WTC11 (cell line): ENCODE data around the gene GPC6. TPM values are rescaled to one million over a fixed set of nuclear protein-coding genes. Genes with fewer than 3 reads are reported as not detected.

Experiments used
- ATAC-seq: fragments of 200-7000 bp; cut with Tn5 transposase; 2 replicates; pipeline ENCODE4 v1.10.0; 2021; ENCODE audit warnings: mild to moderate bottlenecking, moderate library complexity
- CTCF ChIA-PET: fragments of 300-600 bp; sonication (Branson Sonifier 250); formaldehyde crosslinking; loops from one replicate; lab custom pipeline; 2021; ENCODE audit warnings: antibody characterized with exemption; lab: Charles Lee
- POLR2A ChIA-PET: fragments of 350-600 bp; sonication (Branson Sonifier 250); formaldehyde crosslinking; loops from one replicate; lab custom pipeline; 2021; ENCODE audit warnings: antibody characterized with exemption; lab: Charles Lee
- DNase-seq: peaks from one replicate; pipeline ENCODE4 v3.0.0; 2021; ENCODE audit warnings: low spot score
- H3K27ac Mint-ChIP-seq: 2 replicates; pipeline ENCODE4 v1.8.0; 2021; ENCODE audit warnings: mixed read lengths
- H3K27me3 Mint-ChIP-seq: 2 replicates; pipeline ENCODE4 v1.8.0; 2021; ENCODE audit warnings: low read depth, mild to moderate bottlenecking, moderate library complexity, mixed read lengths
- H3K36me3 Mint-ChIP-seq: 2 replicates; pipeline ENCODE4 v1.8.0; 2021; ENCODE audit warnings: mixed read lengths
- H3K4me1 Mint-ChIP-seq: 2 replicates; pipeline ENCODE4 v1.8.0; 2022; ENCODE audit warnings: mixed read lengths
- H3K4me3 Mint-ChIP-seq: 2 replicates; pipeline ENCODE4 v1.8.0; 2021; ENCODE audit warnings: mild to moderate bottlenecking, moderate library complexity, mixed read lengths
- H3K9me3 Mint-ChIP-seq: 2 replicates; pipeline ENCODE4 v1.8.0; 2021; ENCODE audit warnings: mixed read lengths
- ATF6 ChIP-seq: sonication (generic); formaldehyde crosslinking; IDR thresholded peaks from 2 replicates; pipeline ENCODE4 v1.8.1; 2023; ENCODE audit warnings: mild to moderate bottlenecking, missing genetic modification reagents
- CBFB ChIP-seq: sonication (generic); formaldehyde crosslinking; IDR thresholded peaks from 2 replicates; pipeline ENCODE4 v1.8.1; 2022; ENCODE audit warnings: mild to moderate bottlenecking, low read depth, missing genetic modification reagents
- CTCF ChIP-seq: fragments of 200-600 bp; IDR thresholded peaks from 2 replicates; pipeline ENCODE4 v1.8.0; 2022; ENCODE audit warnings: antibody characterized with exemption
- EMX1 ChIP-seq: fragments of 250-450 bp; sonication (Bioruptor Pico); IDR thresholded peaks from 2 replicates; pipeline ENCODE4 v1.8.0; 2021; ENCODE audit warnings: mild to moderate bottlenecking
- GABPB1 ChIP-seq: sonication (generic); formaldehyde crosslinking; IDR thresholded peaks from 2 replicates; pipeline ENCODE4 v1.8.1; 2023; ENCODE audit warnings: mild to moderate bottlenecking, missing genetic modification reagents
- GTF2I ChIP-seq: fragments of 250-450 bp; sonication (Bioruptor Pico); conservative IDR thresholded peaks from 2 replicates; pipeline ENCODE4 v1.4.0; 2021; ENCODE audit warnings: mild to moderate bottlenecking
- HMGA2 ChIP-seq: fragments of 250-450 bp; sonication (Bioruptor Pico); IDR thresholded peaks from 2 replicates; pipeline ENCODE4 v1.4.0; 2021; ENCODE audit warnings: mild to moderate bottlenecking, moderate library complexity
- HMGXB4 ChIP-seq: sonication (generic); formaldehyde crosslinking; IDR thresholded peaks from 2 replicates; pipeline ENCODE4 v1.8.1; 2023; ENCODE audit warnings: mild to moderate bottlenecking, moderate library complexity, missing genetic modification reagents
- NR1H2 ChIP-seq: sonication (generic); formaldehyde crosslinking; IDR thresholded peaks from 2 replicates; pipeline ENCODE4 v1.9.0; 2021; ENCODE audit warnings: mild to moderate bottlenecking, moderate library complexity, missing genetic modification reagents
- OVOL2 ChIP-seq: fragments of 250-450 bp; sonication (Bioruptor Pico); IDR thresholded peaks from 2 replicates; pipeline ENCODE4 v1.9.0; 2021; ENCODE audit warnings: mild to moderate bottlenecking, borderline replicate concordance
- RORB ChIP-seq: fragments of 250-450 bp; sonication (Bioruptor Pico); IDR thresholded peaks from 2 replicates; pipeline ENCODE4 v1.9.0; 2021; ENCODE audit warnings: mild to moderate bottlenecking
- SMAD4 ChIP-seq: sonication (generic); formaldehyde crosslinking; IDR thresholded peaks from 2 replicates; pipeline ENCODE4 v1.8.0; 2022; ENCODE audit warnings: mild to moderate bottlenecking, missing genetic modification reagents
- TP53 ChIP-seq: sonication (generic); formaldehyde crosslinking; IDR thresholded peaks from 2 replicates; pipeline ENCODE4 v1.8.1; 2023; ENCODE audit warnings: mild to moderate bottlenecking, missing genetic modification reagents
- ZBTB43 ChIP-seq: sonication (generic); formaldehyde crosslinking; IDR thresholded peaks from 2 replicates; pipeline ENCODE4 v1.8.1; 2023; ENCODE audit warnings: mild to moderate bottlenecking, missing genetic modification reagents
- ZMAT4 ChIP-seq: fragments of 250-450 bp; sonication (Bioruptor Pico); IDR thresholded peaks from 2 replicates; pipeline ENCODE4 v1.9.0; 2021; ENCODE audit warnings: mild to moderate bottlenecking
- ZNF219 ChIP-seq: sonication (generic); formaldehyde crosslinking; IDR thresholded peaks from 2 replicates; pipeline ENCODE4 v1.8.0; 2023; ENCODE audit warnings: missing genetic modification reagents, mild to moderate bottlenecking, borderline replicate concordance
- ZNF532 ChIP-seq: fragments of 250-450 bp; sonication (Bioruptor Pico); IDR thresholded peaks from 2 replicates; pipeline ENCODE4 v1.9.0; 2021; ENCODE audit warnings: mild to moderate bottlenecking, borderline replicate concordance
- ZNF671 ChIP-seq: fragments of 250-450 bp; sonication (Bioruptor Pico); IDR thresholded peaks from 2 replicates; pipeline ENCODE4 v1.8.0; 2021; ENCODE audit warnings: mild to moderate bottlenecking
- ZSCAN18 ChIP-seq: fragments of 250-450 bp; sonication (Bioruptor Pico); IDR thresholded peaks from 2 replicates; pipeline ENCODE4 v2.1.2; 2022; ENCODE audit warnings: mild to moderate bottlenecking, moderate library complexity
- total RNA-seq: library from RNA; stranded (reverse); gene quantifications from 3 replicates; pipeline ENCODE4 v1.2.3, GENCODE V29; 2021

The GPC6 gene
- total RNA-seq, 1 experiment from 2014 or later, result 19.5 TPM

- H3K4me1 Mint-ChIP-seq, result peaks cover 5% of the 10 kb centered on the region
- no peak for DNase-seq
- H3K27me3 Mint-ChIP-seq, result no peaks in the 10 kb centered on the region
- no peak overlapping the region for H3K4me3 Mint-ChIP-seq
- no peak for ATAC-seq
- no peak overlapping the region for H3K27ac Mint-ChIP-seq
- no peaks in the 10 kb centered on the region for H3K36me3 Mint-ChIP-seq
- peaks cover 9% of the 10 kb centered on the region for H3K9me3 Mint-ChIP-seq
- CTCF ChIA-PET, result no interaction called here
- POLR2A ChIA-PET, result no interaction called here
- no peak for TF ChIP-seq ZNF671
- no peak for TF ChIP-seq OVOL2
- TF ChIP-seq TP53 (CRISPR knock-in tag), result no peak
- no peak for TF ChIP-seq NR1H2 (CRISPR knock-in tag)
- TF ChIP-seq CTCF, result no peak
- TF ChIP-seq EMX1 (CRISPR knock-in tag), result no peak
- no peak for TF ChIP-seq ZNF219 (CRISPR knock-in tag)
- TF ChIP-seq HMGA2 (CRISPR knock-in tag), result no peak
These were observed 494.9 kb downstream of the GPC6 start for GRCh38 chr13:93721483-93721882.

- TF ChIP-seq GTF2I (no peak), GABPB1 (no peak), ATF6 (CRISPR knock-in tag) (no peak), SMAD4 (CRISPR knock-in tag) (no peak), CBFB (no peak), RORB (no peak), HMGXB4 (CRISPR knock-in tag) (no peak), CTCF (no peak), ZSCAN18 (no peak), ZNF532 (CRISPR knock-in tag) (no peak), ZMAT4 (no peak), ZBTB43 (no peak)
- TF ChIP-seq, all 79 proteins: peak for 0
- CTCF ChIA-PET, result no interaction called here
- POLR2A ChIA-PET, result no interaction called here
- ATAC-seq, result no peak
- DNase-seq, result no peak
- Mint-ChIP-seq H3K27me3 (no peaks in the 10 kb centered on the region), H3K36me3 (no peaks in the 10 kb centered on the region), H3K4me1 (peaks cover 19% of the 10 kb centered on the region), H3K4me3 (no peak overlapping the region), H3K27ac (no peak overlapping the region), H3K9me3 (peaks cover 3% of the 10 kb centered on the region; the same call in 1 of the 2 replicates)
These were observed 496.7 kb downstream of the GPC6 start for GRCh38 chr13:93723316-93723715.
